GM12872 (cell line): ENCODE results near the gene MYH8.

Source experiments
- CTCF ChIP-seq: IDR thresholded peaks from 3 replicates; pipeline ENCODE4 v1.5.1; 2011; ENCODE audit warnings: low read depth, mild to moderate bottlenecking, low read length, moderate library complexity; ENCODE audit not compliant: insufficient read depth

The MYH8 gene

GRCh38 chr17:10421900-10422542 lies at the start of gene MYH8:
Gene MYH8 (minus strand): TSS chr17:10421950. CDS start chr17:10420227, 1,723 bp downstream.
- TF ChIP-seq CTCF, result no peak

DNA sequence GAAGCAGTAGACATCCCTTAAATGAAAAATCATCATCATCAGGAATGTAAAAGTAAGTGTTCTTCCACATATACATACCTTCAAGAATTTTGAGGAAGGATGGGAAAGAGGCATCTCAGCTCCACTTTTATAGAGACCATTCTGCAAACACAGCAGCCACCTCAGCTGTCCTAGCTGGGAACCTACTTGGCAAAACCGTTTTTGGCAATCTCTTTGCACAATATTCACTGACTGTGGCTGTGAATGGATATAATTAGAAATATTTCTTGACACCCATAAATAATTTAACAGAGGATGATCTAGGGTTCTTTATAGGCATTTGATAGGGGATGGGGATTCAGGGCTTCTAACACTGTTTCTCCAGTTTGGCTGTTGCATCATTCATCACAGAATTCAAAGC lies 47.7 kb upstream of the MYH8 start, which contains the start of gene MYH4:
MYH4 (minus strand) TSS at position 101 of the 400 bp plus-strand sequence. CDS start 2,814 bp downstream, outside the sequence.
- TF ChIP-seq CTCF, result no peak

GRCh38 chr17:10463402-10463801 lies 41.7 kb upstream of the MYH8 start:
- TF ChIP-seq CTCF, result peak; percentile 23; the same call in 1 of the 3 replicates

DNA sequence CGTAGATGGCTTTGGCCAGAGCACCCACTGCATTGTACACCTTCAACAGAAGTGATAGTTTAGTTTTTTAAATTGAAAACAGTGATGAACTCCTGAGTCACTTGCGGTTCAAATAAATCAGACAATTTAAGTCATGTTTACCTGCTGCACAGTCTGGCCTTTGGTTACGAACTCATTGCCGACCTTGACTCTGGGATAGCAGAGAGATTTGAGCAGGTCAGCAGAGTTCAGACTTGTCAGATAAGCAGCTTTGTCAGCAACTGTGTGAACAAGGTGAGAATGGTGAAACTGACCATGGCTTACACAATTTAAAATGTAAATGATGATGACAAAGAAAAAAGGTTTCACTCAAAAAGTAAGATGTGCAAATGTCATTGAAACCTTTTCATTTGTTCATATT lies 38.3 kb upstream of the MYH8 start:
- TF ChIP-seq CTCF, result no peak

DNA sequence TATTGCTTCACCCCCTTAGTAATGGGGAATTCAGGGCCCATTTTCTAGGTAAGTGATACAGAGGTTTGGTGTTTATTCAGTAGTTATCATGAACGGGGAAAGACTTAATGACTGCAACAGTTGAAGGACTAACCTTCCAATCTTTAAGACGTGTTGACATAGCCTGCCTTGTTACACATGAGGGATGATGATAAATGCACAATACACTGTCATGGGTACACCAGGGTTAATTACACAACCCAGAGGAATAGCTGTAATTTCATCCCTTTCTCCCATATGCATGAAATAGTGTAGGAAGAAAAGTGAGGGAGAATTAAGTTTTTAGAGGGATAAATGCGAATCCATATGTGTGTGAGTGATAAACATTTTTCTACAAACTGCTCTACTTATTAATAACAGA lies 37.0 kb upstream of the MYH8 start:
- TF ChIP-seq CTCF, result no peak

DNA sequence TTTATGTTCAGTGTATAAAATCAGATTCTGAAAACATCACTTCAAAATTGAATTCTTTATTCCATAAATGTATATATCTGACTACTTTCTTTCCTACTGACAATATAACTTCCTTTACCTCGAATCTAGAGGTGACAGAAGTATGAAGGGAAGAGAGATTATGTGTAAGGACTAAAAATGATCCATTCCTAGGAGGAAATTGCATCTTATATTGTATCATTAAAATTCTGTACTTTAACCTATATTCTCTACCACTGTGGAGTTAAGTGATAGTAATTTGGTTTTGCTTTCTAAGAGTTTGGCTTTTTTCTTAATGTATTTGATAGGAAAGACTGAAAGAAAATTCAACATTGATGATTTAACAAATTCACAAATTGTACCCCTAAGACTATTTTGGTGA lies 36.2 kb upstream of the MYH8 start:
- no peak for TF ChIP-seq CTCF

GRCh38 chr17:10447026-10447931 lies 25.5 kb upstream of the MYH8 start:
- no peak for TF ChIP-seq CTCF
